GM18508 (cell line): Measurements from ENCODE around the gene ARHGEF40.
A peak's percentile ranks its signal among the peaks of the same experiment; 100 is the strongest.

Experiments used
- ATAC-seq: cut with Tn5 transposase; IDR thresholded peaks from one replicate; pipeline ENCODE4 v1.9.1; 2021; ENCODE audit warnings: moderate number of reproducible peaks; ENCODE audit not compliant: insufficient read depth, unreplicated experiment

The ARHGEF40 gene

DNA sequence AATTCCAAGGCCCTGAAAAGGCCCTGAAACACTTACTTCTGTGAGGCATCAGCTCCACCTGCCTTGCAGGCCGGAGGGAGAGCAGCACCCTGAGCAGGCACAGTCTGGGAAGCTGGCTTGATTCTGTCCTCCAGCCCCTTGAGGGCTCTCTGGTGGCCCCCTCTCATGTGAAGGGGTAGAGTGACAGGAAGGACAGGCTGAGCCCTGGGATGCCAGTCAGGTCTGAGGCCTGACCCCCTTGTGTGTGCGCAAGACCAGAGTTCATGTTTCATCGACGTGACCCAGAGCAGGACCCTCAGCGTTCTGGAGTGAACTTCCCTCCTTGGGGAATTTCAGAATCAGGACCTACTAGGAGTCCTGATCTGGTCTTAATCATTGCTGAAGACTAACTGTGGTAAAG, 11.2 kb upstream of the ARHGEF40 start:
- no peak for ATAC-seq

DNA sequence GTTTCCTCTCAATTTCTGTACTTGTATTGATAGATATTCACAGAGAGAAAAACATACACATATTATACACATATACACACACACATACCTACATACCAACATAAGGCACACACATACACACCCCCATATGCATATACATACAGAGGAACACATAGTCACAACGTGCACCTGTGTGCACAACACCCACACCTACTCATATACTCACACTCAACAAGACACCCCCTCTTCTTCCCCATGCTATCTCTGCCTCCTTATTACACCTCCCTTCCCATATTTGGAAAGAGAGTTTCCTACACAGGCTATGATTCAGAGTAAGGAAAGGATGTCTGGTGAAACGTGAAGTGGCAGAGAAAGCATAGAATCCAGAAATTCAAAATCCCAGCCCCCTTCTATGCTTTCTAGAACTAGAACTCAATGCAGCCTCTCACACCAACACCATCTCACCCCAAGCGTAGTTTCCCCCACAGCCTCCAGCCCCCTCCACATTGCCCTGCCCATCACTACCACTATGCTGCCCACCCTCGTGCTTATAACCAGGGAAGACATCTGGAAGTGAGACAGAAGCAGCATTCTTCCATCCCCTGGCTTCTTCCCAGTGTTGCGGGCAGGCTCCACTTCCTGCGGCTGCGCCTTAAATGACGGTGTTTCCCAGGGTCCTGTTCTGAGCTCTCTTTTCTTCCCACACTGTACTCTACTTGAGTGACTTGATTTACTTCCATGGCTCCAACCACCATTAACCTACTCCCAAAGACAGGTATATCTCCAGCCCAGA, 10.1 kb upstream of the ARHGEF40 start:
- ATAC-seq = no peak

- no peak for ATAC-seq
These were observed 9.3 kb upstream of the ARHGEF40 start for GRCh38 chr14:21060614-21061346.

DNA sequence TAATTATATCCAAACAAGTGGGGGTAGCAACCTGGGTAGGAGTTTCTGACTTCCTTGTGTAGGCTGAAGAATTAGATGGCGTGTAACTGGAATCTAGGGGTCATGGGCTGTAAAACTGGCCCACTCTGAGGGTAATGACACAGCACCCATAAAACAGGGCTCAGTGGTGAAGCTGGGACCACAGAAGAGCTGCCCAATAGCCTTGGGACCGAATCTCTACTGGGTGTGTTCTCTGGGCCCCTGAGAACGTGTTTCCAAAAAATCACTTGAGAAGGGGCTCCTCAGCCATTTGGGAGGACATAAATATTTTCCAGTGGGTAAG, 8.8 kb upstream of the ARHGEF40 start:
- no peak for ATAC-seq

DNA sequence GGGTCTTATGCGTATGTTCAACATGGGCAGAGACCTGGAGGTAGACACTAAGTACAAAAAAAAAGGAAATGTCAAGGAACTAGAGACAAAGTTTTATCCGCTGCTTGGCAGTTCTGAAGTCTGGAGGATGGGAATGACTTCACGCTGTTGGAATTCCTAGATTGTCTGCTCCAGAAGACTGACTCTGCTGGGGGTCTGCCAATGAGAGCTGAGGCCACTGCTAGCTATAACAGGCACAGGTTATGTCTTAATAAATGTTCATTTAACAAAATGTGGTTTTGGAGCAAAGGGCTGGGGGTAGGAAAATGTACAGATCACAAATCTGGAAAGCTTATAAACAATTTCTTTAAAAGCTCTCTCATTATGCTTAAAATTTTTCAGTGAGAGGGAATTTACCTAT, 6.6 kb upstream of the ARHGEF40 start:
- no peak for ATAC-seq

DNA sequence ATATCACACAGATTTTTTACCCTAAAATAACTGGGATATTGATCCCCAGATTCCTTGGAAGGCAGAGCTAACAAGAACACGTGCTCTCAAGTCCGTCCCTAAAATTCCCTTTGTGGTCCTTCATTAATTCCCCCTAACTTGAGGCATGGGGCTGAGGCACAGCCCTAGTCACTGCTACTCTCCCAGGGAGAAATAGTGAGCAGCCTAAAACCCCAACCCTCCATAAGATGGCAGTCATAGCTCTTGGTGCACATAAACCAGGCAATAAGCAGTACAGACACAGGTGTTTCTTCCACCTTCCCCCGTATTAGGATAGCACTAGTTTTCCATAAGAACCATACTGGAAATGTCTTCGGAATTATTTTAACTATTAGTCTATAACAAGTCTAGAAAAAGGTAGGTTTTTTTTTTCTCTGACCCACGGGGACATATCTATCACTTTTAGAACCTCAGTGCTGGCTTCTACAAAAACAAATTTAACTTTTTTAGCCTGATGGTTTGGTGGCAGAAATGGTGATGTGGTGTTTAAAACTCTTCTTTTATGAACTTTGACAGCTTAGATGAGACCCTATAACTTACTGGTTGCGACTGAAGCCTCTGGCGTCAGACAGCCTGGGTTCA, 3.1 kb upstream of the ARHGEF40 start:
- ATAC-seq = no peak

GRCh38 chr14:21068521-21069387, 1.4 kb upstream of the ARHGEF40 start:
- ATAC-seq = no peak

DNA sequence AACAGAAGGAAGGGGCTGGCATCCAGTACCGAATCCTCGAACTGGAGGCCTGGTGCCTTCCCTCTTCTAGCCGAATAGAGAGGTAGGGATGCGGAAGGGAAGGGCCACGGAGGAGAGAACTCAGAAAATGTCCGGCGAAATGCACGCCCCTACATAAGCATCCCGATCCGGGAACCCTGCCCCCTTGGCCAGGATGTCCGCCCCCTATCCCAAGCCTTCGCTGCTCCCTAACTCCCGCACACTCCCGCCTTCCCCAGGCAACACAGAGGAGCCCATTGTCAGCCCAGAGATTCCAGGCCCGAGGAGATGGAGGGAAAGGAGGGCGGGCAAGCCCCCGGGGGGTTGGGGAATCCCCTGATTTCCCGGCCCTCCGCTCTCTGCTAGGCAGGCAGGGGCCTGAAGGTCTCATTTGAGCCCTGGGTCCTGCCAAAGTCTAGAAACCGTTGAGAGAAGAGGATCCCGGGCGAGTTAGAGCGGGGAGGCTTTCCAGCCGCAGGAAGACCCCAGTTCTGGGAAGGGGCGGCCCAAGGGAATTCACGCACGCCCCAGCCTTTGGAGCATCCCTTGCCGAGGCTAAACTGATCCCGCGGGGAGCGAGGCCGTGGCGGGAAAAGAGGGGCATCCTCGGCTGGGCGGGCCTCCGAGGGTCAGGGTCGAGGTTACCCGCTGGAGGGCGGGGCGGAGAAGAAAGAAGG, 569 bp upstream of the ARHGEF40 start:
- no peak for ATAC-seq

DNA sequence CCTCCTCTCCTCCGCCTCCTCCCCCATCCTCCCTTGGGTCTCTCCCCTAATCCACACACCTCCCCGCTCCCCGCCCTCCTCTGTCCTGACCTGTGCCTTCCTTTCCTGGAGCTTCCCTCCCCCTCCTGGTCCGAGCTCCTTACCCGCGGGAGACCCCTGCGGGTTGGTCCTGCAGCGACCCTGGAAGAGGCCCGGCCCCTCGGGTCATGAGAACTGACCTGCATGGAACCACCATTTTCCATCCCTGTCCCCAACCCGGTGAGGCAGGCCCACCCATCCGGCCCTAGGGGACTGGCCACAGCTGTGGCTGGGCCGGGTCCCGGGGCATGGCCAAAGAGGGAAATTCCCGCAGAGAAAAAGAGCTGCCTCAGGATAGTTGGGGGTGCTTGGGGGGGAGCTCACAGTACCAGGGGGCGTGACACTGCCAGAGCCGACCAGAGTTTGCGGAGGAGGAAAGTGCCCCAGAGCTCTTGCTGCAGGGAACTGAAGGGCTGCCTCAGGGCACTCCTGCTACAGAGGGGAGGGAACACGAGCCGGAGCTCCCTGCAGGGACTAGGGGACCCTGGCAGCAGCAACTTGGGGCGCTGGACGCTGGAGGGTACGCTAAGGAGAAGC, 613 bp downstream of the ARHGEF40 start:
- peak; percentile 4 for ATAC-seq

GRCh38 chr14:21071225-21072030, 1.3 kb downstream of the ARHGEF40 start:
- peak; percentile 52 for ATAC-seq

GRCh38 chr14:21072031-21072473, 1.9 kb downstream of the ARHGEF40 start:
- no peak for ATAC-seq

DNA sequence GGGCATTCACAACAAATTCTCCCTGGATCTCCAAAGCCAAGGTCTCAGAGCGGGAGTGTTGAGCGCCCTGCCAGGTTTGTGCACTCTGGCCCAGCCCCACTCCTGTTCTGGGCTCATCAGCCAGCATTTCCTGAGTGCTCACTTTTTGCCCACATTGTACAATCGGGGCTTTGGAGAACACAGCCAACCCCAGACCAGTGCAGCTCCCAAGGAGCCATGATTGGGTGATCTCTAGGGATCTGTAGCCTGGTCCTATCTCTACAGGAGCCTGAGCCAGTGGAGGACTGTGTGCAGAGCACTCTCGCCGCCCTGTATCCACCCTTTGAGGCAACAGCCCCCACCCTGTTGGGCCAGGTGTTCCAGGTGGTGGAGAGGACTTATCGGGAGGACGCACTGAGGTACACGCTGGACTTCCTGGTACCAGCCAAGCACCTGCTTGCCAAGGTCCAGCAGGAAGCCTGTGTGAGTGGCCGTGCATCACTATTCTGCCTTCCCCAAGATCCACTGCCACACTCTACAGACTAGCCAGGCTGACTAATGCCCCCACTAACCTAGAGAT, 2.8 kb downstream of the ARHGEF40 start:
- ATAC-seq = no peak

DNA sequence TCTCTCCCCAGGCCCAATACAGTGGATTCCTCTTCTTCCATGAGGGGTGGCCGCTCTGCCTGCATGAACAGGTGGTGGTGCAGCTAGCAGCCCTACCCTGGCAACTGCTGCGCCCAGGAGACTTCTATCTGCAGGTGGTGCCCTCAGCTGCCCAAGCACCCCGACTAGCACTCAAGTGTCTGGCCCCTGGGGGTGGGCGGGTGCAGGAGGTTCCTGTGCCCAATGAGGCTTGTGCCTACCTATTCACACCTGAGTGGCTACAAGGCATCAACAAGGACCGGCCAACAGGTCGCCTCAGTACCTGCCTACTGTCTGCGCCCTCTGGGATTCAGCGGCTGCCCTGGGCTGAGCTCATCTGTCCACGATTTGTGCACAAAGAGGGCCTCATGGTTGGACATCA, 3.8 kb downstream of the ARHGEF40 start:
- ATAC-seq = no peak

DNA sequence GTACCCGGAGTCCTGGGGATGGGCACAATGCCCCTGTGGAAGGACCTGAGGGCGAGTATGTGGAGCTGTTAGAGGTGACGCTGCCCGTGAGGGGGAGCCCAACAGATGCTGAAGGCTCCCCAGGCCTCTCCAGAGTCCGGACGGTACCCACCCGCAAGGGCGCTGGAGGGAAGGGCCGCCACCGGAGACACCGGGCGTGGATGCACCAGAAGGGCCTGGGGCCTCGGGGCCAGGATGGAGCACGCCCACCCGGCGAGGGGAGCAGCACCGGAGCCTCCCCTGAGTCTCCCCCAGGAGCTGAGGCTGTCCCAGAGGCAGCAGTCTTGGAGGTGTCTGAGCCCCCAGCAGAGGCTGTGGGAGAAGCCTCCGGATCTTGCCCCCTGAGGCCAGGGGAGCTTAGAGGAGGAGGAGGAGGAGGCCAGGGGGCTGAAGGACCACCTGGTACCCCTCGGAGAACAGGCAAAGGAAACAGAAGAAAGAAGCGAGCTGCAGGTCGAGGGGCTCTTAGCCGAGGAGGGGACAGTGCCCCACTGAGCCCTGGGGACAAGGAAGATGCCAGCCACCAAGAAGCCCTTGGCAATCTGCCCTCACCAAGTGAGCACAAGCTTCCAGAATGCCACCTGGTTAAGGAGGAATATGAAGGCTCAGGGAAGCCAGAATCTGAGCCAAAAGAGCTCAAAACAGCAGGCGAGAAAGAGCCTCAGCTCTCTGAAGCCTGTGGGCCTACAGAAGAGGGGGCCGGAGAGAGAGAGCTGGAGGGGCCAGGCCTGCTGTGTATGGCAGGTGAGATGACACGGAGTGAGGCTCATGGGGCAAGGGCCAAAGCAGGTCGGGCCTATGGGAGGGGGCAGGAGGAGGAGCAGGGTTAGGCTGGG, 4.5 kb downstream of the ARHGEF40 start:
- ATAC-seq = no peak

DNA sequence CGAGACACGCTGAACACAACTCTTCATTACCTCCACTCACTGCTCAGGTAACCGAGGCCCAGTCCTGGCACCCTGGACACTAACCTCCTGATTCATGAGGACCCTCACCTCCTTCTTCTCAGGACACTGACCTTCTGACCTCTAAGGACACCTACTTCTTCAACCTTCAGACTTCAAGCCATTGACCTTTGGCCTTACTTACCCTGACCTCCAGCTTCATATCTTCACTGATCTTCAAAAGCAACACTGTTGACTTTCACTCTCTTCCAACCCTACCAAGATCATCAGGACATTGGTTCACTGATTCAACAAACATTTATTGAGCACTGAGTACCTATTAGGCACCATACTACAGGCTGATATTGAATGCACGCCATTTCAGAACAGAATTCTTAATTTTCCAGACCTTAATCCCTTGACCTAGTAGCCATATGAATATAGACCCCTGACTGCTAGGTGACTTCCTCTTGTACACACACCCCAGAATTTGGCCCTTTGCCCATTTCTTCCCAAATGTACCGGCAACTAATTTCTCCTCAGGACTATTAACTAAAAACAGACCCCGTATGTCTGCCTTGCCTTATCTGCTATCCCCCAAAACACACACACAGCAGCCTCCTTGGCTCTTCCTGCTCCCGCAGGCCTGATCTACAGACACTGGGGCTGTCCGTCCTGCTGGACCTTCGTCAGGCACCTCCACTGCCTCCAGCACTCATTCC, 5.8 kb downstream of the ARHGEF40 start:
- ATAC-seq = no peak

GRCh38 chr14:21077672-21078071, 7.6 kb downstream of the ARHGEF40 start:
- no peak for ATAC-seq

- ATAC-seq = no peak
These were observed 8.2 kb downstream of the ARHGEF40 start for GRCh38 chr14:21078287-21078686.
